GM12872 (cell line): ENCODE results near the gene KRT7.

Experiments
- TF ChIP-seq, protein P1 (sequence below): IDR thresholded peaks from 3 replicates; pipeline ENCODE4 v1.5.1; 2011; ENCODE audit warnings: low read depth, mild to moderate bottlenecking, low read length, moderate library complexity; ENCODE audit not compliant: insufficient read depth

Gene KRT7

DNA sequence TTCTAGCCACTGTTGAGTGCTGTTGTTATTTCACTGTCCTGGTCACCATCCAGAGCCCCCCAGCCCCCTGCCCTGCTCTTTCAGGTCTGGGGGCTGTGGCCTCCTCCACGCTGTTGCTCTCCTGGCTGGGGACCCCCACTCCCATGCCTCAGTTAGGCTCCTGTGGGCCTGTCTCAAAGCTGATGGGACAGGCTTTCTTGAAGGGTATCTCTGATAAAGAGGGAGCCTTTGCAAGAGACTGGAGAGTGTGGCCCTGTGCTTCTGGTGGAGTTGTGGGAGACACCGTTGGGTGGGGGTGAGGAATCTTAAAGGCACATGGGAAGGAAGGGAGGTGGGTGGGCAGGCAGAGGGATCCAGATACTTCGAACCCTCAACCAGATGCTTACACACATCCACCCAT lies 29.2 kb downstream of the KRT7 start:
- TF ChIP-seq, protein P1, sequence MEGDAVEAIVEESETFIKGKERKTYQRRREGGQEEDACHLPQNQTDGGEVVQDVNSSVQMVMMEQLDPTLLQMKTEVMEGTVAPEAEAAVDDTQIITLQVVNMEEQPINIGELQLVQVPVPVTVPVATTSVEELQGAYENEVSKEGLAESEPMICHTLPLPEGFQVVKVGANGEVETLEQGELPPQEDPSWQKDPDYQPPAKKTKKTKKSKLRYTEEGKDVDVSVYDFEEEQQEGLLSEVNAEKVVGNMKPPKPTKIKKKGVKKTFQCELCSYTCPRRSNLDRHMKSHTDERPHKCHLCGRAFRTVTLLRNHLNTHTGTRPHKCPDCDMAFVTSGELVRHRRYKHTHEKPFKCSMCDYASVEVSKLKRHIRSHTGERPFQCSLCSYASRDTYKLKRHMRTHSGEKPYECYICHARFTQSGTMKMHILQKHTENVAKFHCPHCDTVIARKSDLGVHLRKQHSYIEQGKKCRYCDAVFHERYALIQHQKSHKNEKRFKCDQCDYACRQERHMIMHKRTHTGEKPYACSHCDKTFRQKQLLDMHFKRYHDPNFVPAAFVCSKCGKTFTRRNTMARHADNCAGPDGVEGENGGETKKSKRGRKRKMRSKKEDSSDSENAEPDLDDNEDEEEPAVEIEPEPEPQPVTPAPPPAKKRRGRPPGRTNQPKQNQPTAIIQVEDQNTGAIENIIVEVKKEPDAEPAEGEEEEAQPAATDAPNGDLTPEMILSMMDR: no peak

DNA sequence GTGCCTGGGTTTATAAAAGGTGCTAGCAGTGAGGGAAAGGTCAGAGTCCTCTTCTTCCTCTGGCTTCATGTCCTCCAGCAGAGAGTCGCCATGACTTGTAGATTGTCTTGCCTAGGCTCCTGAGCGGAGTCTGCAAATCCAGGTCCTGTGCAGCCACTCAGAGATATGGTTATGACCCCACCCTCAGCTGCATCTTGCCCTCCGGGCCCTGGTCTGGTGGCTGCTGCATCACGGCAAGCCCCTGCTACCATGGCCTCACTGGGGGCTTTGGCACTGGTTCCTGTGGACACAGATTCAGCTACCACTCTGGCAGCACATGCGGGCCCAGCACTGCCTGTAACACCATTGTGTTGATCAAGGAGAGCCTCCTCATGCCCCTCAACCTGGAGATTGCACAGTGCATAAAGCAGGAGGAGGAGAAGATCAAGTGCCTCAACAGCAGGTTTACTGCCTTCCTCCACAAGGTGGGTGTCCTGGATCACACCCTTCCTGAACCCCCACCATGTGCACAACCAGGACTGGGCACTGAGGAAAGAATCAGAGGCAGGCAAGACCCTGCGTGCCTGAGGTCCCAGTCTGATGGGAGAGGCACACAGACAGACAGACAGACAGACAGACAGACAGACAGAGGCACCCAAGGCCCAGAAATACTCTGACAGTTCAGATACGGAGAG lies 30.9 kb downstream of the KRT7 start:
- TF ChIP-seq, protein P1: no peak

DNA sequence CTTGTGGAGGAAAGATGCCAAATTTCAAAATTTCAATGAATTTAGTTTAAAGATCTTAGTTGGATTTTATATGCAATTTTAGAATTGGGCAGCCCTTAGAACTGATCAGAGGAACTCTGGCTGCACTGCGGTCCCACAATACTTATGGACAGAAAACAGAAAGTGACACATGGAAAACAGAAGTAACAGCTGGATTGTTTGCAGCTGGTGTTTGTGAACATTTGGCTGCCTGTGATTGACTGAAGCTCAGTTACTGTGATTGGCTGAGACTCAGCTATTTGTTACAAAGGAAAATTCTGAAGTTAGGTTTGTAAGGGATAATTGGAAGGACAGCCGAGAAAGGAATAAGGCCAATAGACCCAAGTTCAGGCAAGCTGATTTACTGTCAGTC lies 31.4 kb downstream of the KRT7 start:
- TF ChIP-seq, protein P1: no peak

DNA sequence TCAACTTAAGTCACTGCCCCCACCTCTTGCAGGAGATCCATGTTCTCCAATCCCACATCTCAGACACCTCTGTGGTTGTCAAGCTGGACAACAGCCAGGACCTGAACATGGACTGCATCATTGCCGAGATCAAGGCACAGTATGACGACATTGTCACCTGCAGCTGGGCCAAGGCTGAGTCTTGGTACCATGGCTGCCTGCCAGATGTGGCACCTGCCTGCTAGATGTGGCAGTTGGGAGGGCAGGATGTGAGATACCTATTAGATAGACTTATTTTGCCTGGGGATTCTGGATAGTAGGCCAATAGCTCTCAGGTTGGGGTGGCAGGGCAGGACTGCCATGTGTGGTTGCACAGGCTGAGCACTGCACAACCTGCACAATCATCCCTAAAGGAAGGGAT lies 33.5 kb downstream of the KRT7 start:
- TF ChIP-seq, protein P1: no peak

DNA sequence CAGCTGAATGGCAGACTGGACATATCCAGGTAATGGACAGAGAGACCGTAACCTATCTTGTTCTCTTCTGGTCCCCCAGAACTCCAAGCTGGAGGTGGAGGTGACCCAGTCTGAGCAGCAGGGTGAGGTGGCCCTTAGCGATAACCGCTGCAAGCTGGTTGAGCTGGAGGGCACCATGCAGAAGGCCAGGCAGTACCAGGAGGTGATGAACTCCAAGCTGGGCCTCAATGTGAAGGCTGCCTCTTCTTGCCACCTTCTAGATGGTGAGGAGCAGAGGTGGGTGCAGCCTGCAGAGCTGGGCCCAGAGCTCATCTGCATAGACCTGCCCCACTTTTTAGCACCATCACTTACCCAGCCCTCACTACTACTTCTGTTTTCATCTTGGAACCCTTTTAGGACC lies 34.2 kb downstream of the KRT7 start:
- TF ChIP-seq, protein P1: no peak

DNA sequence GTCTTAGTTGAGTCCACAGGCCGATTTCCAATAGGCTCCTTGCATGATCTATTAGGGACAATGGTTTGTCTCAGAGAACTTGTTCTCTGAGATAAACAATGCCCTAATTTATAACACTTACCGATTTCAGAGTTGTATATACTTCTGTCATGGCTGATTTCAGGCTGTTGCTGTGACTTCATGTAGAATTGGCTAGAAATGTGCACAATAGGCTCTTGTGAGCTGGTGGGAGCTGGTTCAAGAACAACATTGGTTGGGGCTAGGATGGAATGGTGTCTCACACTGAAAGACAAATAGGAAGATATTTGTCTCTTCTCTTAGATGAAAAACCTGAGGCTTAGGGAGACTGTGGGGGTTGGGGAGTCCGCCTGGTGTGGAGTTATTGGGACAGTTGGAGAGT lies 34.7 kb downstream of the KRT7 start:
- TF ChIP-seq, protein P1: no peak

DNA sequence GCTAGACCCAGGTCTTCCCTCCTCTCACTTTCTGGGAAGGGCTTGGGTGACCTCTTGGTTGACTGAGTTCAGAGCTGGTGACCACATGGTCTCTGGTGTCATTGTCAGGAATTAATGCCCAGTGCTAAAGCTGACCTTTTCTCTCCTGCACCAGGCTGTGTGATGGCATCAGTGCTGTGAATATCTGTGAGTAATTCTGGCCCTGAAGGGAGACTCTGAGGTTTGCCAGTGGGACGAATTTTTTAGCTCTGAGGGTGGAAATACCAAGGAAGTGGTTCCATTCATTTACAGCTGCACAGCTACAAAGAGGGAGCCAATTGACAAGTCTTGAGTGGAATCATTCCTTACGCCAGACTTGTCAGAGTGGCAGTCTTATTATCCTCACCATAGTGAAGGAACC lies 35.2 kb downstream of the KRT7 start:
- TF ChIP-seq, protein P1: no peak
